GM12801 (cell line): ENCODE data around the gene OR4D5.

Experiments used
- TF ChIP-seq, protein P1 (sequence below): IDR thresholded peaks from one replicate; pipeline ENCODE4 v1.5.1; 2011; ENCODE audit warnings: control low read depth; ENCODE audit not compliant: insufficient read length; ENCODE audit errors: extremely low read depth

OR4D5 gene

GRCh38 chr11:123939317-123939716 is at the start of gene OR4D5:
Gene OR4D5 (plus strand): TSS chr11:123939617. CDS start chr11:123939617, 0 bp downstream.
- TF ChIP-seq, protein P1, sequence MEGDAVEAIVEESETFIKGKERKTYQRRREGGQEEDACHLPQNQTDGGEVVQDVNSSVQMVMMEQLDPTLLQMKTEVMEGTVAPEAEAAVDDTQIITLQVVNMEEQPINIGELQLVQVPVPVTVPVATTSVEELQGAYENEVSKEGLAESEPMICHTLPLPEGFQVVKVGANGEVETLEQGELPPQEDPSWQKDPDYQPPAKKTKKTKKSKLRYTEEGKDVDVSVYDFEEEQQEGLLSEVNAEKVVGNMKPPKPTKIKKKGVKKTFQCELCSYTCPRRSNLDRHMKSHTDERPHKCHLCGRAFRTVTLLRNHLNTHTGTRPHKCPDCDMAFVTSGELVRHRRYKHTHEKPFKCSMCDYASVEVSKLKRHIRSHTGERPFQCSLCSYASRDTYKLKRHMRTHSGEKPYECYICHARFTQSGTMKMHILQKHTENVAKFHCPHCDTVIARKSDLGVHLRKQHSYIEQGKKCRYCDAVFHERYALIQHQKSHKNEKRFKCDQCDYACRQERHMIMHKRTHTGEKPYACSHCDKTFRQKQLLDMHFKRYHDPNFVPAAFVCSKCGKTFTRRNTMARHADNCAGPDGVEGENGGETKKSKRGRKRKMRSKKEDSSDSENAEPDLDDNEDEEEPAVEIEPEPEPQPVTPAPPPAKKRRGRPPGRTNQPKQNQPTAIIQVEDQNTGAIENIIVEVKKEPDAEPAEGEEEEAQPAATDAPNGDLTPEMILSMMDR: no peak

DNA sequence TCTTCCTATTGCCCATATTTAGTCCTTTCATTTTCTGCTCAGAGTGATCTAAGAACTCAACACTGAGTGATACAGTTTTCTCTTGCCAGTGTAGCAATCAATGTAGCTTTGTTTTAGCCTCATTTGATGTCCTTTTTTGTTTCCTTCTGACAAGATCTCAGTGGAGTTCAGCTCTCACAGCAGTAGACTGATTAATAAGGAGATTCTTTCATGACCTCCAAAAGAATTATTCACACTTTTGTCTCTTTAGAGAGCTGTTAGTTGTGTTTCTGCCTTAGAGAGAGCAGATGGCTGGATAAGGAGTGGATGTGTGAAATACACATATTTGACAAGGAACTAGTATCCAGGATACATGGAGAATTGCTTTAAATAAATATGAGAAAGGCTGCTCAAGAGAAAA is 47.4 kb upstream of the OR4D5 start:
- TF ChIP-seq, protein P1: no peak

GRCh38 chr11:123899792-123900191 is 39.6 kb upstream of the OR4D5 start:
- TF ChIP-seq, protein P1: no peak

DNA sequence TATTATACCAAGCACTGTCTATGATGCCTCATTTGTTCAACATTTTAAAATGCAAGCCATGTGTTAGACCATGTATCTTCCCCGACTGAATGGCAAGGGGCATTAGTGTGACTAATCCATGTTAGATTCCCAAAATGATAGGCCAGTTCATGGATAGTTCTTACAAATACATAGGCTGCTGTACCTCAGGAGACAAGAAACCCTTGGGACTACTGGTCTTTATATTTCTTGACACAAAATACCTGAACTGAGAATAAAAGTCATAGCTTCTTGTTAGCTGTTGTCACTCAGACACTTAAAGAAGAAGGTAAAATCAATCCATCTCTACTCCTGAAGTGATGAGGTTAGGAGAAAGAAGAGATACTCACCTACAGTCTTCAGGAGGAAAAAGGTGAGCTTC is 37.5 kb upstream of the OR4D5 start, which contains the start of gene OR8D4:
Gene OR8D4, plus strand, starts transcription at position 301 of the 400 bp plus-strand sequence. CDS start 4,265 bp downstream, outside the sequence.
- TF ChIP-seq, protein P1: no peak

DNA sequence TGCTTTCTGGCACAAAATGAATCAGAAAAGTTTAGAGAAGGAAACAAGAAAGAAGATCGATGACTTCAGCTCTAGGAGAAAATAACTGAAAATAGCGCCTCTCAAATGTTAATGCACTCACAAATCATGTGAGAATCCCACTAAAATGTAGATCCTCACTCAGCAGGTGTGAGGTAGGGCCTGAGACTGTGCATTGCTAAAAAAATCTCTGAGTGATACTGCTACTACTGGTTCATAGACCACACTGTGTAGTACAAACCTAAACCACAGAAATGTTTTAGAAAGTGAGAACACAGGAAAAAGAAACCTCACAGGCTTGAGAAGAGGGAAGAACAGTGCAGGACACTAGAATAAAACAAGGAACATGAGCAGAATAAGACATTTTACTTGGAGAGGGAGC is 35.5 kb upstream of the OR4D5 start:
- TF ChIP-seq, protein P1: no peak

- TF ChIP-seq, protein P1: no peak
Observed at GRCh38 chr11:123904932-123905331, 34.5 kb upstream of the OR4D5 start.

GRCh38 chr11:123905826-123906225 is 33.6 kb upstream of the OR4D5 start:
- TF ChIP-seq, protein P1: no peak
